Left kidney (tissue), 2 donors: ENCODE results near the gene LSAMP. TPM values are rescaled to one million over a fixed set of nuclear protein-coding genes. Genes with fewer than 3 reads are reported as not detected.

ENCODE experiments used
- DNase-seq: peaks from one replicate; pipeline ENCODE4 v3.0.0-alpha.2; 2013
- polyA plus RNA-seq: library from polyadenylated mRNA; unstranded; fragments of 120-200 nt; gene quantifications from one replicate; pipeline ENCODE4 v1.2.1, GENCODE V29; 2013; ENCODE audit not compliant: insufficient read length

LSAMP gene
- polyA plus RNA-seq, 1 donor, result 14.2 TPM

- no peak for DNase-seq
These were observed 486.8 kb downstream of the LSAMP start for GRCh38 chr3:115958526-115958925.

DNA sequence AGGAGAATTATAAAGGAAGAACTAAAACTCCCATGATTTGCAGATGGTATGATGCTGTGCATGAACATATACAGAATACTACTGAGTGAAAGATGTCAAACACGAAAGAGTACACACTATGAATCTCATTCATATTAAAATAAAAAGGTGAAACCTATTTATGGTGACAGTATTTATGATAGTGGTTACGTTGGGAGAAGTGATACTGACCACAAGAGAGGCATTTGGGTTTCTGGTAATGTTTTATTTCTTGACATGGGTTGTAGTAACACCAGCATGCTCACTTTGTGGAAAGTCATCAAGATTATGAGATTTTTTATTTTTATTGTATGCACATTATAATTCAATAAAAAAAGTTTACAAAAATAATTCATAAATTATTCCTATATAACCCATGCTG is 498.0 kb downstream of the LSAMP start:
- no peak for DNase-seq

DNA sequence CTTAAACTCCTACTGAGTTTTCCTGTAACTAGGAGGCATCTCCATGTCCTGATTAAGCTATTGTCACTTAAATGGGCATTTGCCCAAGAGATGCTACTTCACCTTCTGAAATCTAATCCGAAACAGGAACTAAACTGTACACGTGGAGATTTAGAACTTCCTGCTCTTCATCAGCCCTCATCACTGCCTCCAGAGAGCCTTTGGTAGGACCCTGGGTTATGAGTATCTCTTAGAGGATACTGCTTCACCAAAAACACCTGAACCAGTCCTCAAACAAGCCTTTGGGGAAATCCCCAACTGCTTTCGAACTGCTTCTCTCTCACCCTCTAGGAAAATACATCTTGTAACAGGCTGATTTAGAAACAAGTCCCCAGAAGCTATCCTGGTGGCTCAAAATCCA is 501.7 kb downstream of the LSAMP start:
- no peak for DNase-seq

GRCh38 chr3:115937054-115937453 is 508.2 kb downstream of the LSAMP start:
- DNase-seq, result no peak

DNA sequence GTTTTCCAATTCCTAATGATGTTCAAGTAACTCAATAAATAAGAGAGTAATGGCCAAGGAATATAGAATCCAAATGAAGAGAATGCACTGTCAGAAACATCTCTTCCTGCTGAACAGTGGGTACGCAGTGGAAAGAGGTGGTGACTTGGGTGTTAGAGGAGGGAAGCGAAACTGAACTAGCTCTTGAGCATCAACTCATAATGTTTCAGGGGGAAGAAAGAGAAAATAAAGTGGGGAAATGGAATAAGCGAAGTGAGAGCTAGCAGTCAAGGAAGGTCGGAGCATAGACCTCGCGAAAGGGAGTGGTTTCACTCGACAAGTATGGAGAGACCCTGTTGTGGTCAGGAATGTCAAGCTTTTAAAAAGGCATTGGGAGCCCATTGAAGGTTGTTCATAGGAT is 512.5 kb downstream of the LSAMP start:
- DNase-seq, result no peak

- no peak for DNase-seq
These were observed 513.7 kb downstream of the LSAMP start for GRCh38 chr3:115931581-115931980.

GRCh38 chr3:115930922-115931321 is 514.4 kb downstream of the LSAMP start:
- DNase-seq, result no peak

- no peak for DNase-seq
These were observed 515.1 kb downstream of the LSAMP start for GRCh38 chr3:115930168-115930567.

GRCh38 chr3:115928376-115928775 is 516.9 kb downstream of the LSAMP start:
- no peak for DNase-seq

- no peak for DNase-seq
These were observed 518.1 kb downstream of the LSAMP start for GRCh38 chr3:115927197-115927596.

DNA sequence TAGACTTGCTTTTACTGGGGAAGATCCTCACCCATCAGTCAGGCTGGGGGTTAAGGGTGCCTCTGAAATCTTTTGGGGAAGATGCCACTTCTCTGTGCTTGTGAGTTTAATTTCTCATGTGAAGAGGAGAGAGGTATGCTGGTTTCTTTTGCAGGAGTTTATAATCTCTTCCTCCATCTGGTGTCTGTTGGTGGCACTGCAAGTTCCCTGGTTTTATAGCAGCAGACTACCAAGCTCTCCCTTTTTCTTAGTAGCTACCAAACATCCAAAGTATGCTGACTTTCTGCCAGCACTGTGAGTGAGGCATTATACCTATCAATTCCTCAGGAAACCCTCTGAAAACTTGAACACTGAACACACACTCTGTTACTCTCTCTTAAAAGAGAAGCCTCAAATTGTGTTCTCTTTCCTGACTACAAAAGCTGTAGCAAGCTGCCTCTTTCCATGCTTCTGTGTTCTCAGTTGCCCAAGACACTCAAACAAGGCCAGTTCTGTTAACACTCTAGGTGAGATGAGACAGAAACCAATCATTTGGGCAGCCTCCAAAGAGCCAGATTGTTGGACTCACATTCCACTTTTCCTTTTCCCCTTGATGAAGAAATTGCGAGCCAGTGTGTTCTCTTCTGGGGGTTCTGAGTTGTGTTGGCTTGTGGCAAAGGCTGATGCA is 522.5 kb downstream of the LSAMP start:
- DNase-seq, result no peak

DNA sequence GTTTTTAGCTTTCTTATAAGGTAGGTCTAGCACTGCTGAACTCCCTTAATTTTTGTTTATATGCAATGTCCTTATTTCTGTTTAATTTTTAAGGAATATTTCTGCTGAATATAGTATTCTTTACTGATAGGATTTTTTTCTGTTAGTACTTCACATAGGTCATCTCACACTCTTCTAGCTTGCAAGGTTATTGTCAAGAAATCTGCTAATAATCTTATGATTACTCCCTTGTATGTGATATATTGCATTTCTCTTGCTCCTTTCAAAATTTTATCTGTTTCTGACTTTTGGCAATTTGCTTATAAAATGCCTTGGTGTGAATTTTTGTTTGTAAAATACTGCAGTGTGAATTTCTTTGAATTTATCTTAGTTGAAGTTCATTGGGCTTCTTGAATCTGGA is 523.6 kb downstream of the LSAMP start:
- no peak for DNase-seq

DNA sequence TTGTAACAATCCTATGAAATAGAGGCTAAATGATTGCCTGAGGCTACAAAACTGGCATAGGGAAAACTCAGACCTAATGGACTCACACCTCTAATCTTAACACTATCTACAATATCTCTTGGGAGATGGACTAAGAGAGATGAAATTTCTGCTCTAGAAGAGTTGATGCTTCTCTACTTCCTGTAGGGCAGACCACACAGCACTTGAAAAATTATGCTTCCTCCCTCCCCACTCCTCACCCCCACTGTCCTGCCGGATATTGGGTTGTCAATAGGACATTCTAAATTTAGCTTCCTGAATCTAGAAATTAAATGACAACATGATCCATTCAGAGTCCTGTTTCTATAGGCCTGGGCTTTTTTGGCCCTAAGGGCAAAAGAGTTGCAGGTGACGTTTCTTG is 526.4 kb downstream of the LSAMP start:
- no peak for DNase-seq

DNA sequence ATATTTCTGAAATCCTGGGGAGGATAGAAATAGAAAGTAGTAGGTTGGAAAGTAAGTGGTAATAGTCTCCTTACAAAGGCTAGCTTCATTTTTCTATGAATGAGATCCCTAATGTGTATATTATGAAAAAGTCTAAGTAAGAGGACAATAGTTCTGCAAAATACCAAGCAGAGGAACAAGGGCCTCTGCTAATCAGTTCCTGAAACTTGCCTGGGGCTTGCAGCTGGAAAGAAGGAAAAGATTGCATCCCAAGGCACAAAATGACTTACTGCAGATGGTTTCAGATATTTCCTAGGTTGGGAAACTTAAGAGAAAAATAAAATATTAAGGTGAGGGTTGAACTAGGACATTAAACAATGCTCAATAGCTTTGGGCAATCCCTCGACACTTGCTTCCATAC is 528.4 kb downstream of the LSAMP start:
- DNase-seq, result no peak

GRCh38 chr3:115915061-115915460 is 530.2 kb downstream of the LSAMP start:
- DNase-seq, result no peak

DNA sequence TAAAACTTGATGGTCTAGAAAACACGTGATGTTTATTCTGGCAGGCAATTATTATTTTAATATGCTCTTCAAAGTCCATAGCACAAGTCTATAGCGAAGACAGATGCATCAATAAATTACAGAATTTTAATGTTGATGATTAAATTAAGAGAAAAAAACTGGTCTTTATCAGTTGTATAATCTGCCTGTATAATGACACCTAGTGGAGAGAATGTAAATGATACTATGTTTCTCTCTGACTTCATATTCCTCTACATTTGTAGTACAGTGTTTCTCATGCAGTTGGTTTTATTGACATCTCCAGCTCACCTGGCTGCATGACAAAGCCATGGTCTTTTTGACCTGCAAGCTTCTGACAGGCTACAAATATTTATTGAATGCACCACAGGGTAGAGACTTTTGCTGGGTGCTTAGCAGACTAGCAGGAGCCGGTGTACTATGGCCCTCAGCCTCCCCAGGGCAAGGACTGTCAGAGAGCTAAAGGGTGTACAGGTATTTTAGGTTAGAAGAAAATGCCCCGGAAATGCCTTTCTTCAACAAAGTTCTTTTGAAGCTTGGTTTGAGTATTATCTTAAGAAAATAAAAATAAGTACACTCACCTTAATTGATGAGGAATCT is 532.1 kb downstream of the LSAMP start:
- no peak for DNase-seq

- DNase-seq, result no peak
These were observed 532.9 kb downstream of the LSAMP start for GRCh38 chr3:115912372-115912771.

DNA sequence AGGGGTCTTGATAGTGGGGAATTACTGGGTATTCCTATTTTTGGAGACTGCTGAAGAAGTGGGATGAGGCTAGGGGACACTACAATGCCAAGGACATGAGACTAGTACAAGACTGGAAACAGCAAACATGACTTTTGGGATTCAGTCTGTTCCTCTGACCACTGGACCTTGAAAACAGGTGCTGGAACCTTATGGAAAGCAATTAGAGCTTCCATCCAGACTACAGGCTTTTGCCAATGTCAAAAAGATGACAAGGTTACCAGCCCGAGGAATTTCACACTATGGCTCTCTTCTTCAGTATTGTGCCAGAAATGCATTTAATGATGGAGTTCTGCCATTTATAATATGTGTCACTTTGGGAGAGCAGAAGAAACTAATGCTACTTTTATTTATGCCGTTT is 539.4 kb downstream of the LSAMP start:
- DNase-seq, result no peak

DNA sequence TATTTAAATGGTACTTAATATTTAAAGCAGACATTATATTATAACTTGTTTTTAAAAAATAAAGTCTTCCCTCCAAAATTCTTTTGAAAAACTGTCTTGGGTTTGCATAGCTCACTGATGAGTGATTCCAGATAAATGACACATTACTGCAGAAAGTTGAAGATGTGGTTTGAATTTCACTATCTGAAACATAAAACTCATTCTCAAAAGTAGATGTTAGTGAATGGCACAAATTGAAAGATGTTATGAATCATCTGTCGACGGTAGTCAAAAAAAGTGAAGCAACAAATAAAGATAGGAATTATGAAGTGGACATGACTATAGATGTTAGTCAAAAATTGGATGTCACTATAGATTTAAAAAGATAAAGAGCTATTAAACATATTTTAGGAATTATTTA is 541.4 kb downstream of the LSAMP start:
- DNase-seq, result no peak

DNA sequence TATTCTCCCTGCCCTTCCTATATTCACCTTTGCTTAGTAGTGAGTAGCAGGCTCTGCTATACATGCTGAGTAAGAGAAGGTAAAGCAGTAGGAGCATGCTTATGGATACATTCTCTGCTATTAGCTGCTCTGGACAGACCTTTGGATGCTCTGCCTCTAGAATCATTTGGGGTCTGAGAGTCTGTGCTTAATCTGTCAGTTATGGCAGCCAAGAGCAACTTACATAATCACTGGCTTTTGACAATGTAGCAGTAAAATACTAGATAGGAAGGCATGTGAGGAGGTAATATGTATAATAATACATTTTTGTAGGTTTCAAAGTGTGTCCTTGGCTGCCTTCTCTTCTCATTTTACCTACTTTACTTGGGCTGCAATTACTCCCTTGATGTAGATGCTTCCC is 544.3 kb downstream of the LSAMP start:
- DNase-seq, result no peak

- no peak for DNase-seq
These were observed 545.8 kb downstream of the LSAMP start for GRCh38 chr3:115899535-115899934.

GRCh38 chr3:115898656-115899410 is 546.5 kb downstream of the LSAMP start:
- DNase-seq, result no peak

GRCh38 chr3:115891006-115891636 is 554.2 kb downstream of the LSAMP start:
- DNase-seq, result no peak
